H54 (cell line): ENCODE results near the gene ANKHD1.

Experiments
- DNase-seq: peaks from one replicate; pipeline ENCODE4 v3.0.0; 2011; ENCODE audit warnings: low spot score, mixed read lengths; ENCODE audit not compliant: insufficient read length
- FAIRE-seq: peaks from 3 replicates; lab custom pipeline; 2011; peaks lifted over from hg19 to GRCh38; lab: Jason Lieb, UNC
- POLR2A ChIP-seq: IDR thresholded peaks from 2 replicates; pipeline ENCODE4 v1.6.1; 2011; ENCODE audit warnings: low read depth, mild to moderate bottlenecking, low read length

Gene ANKHD1

GRCh38 chr5:140363631-140364471 lies 37.8 kb upstream of the ANKHD1 start:
- DNase-seq (no peak), FAIRE-seq (no peak)
- no peak for TF ChIP-seq POLR2A

GRCh38 chr5:140364472-140364765 lies 37.2 kb upstream of the ANKHD1 start:
- no peak for TF ChIP-seq POLR2A
- DNase-seq (no peak), FAIRE-seq (no peak)

- no peak for FAIRE-seq
- no peak for TF ChIP-seq POLR2A
- no peak for DNase-seq
Measured at GRCh38 chr5:140365282-140365681, 36.4 kb upstream of the ANKHD1 start.

- no peak for TF ChIP-seq POLR2A
- no peak for DNase-seq
- FAIRE-seq: no peak
Measured at GRCh38 chr5:140365941-140366340, 35.7 kb upstream of the ANKHD1 start.

- FAIRE-seq (no peak), DNase-seq (no peak)
- TF ChIP-seq POLR2A: no peak
Measured at GRCh38 chr5:140366589-140367255, 34.9 kb upstream of the ANKHD1 start.

GRCh38 chr5:140367256-140368013 lies 34.2 kb upstream of the ANKHD1 start:
- FAIRE-seq (no peak), DNase-seq (no peak)
- no peak for TF ChIP-seq POLR2A

- no peak for TF ChIP-seq POLR2A
- DNase-seq (no peak), FAIRE-seq (no peak)
Measured at GRCh38 chr5:140371356-140372151, 30.1 kb upstream of the ANKHD1 start.

GRCh38 chr5:140372971-140373487 lies 28.6 kb upstream of the ANKHD1 start:
- DNase-seq (peak; percentile 65), FAIRE-seq (peak; percentile 64)
- TF ChIP-seq POLR2A: no peak

- TF ChIP-seq POLR2A: no peak
- no peak for FAIRE-seq
- no peak for DNase-seq
Measured at GRCh38 chr5:140381351-140381750, 20.3 kb upstream of the ANKHD1 start.

GRCh38 chr5:140381972-140382371 lies 19.7 kb upstream of the ANKHD1 start:
- DNase-seq (no peak), FAIRE-seq (no peak)
- no peak for TF ChIP-seq POLR2A

GRCh38 chr5:140382866-140383265 lies 18.8 kb upstream of the ANKHD1 start:
- FAIRE-seq (no peak), DNase-seq (no peak)
- no peak for TF ChIP-seq POLR2A

GRCh38 chr5:140383300-140383699 lies 18.3 kb upstream of the ANKHD1 start:
- DNase-seq (no peak), FAIRE-seq (no peak)
- no peak for TF ChIP-seq POLR2A

- DNase-seq: no peak
- TF ChIP-seq POLR2A: no peak
- FAIRE-seq: no peak
Measured at GRCh38 chr5:140388052-140388451, 13.6 kb upstream of the ANKHD1 start.
